Measurements from ENCODE around the gene NWD2. TPM values are rescaled to one million over a fixed set of nuclear protein-coding genes. Genes with fewer than 3 reads are reported as not detected.
A peak's percentile ranks its signal among the peaks of the same experiment; 100 is the strongest.
"Not testable (repeated sequence)": the region's sequence is repeated elsewhere in the genome, so short reads cannot be mapped to it uniquely, and the experiment has no call there.

NWD2 gene, protein sequence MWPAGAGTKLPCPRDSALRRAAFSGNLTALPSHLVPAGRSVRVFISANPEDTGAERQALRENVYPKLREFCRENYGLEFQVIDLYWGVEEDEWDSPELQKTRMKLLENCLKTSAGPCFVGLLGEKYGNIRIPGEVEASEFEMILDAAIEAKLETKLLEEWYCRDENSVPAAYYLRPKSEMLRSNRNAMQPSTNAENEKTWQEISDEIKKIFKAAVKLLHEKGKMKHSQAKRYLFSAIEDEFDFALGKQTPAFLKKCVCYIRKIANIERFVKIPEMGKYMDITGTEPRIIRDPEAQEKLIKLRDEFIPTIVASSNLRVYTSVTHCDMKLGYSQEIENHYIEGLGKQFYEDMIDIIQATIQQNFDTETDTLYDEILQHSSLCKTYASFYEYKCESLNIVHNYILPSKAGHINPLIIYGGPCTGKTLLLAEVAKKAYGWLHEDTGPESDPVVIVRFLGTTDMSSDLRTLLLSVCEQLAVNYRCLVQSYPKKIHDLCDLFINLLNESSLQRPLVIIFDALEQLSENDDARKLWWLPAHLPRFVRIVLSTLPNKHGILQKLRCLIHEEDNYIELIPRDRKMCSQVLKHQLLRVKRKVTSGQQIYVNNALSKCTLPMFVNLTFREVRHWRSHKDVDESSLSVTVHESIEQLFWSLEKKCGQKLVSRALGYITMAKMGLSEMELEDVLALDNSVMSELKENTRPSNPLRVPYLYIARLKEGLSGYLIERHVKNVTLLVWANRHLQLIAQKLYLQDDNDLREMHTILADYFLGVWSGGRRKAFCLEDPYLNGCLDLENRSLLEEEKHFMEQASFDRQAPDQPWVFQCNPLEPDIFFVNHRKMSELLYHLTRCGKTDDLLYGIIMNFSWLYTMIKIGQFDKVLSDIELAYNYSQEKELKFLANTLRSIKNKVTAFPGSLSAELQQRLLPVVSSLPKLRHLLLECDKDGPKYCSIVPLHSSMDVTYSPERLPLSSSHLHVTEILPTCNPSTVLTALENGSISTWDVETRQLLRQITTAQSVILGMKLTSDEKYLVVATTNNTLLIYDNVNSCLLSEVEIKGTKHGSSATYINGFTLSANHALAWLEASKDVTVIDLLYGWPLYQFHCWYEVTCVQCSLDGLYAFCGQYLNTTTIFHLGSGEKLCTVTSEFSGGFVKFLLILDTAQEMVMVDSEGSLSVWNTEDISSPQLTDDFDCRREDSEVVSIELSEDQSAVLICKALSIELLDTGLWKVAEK (N-terminal part only)
- under 1 TPM in 1 of 2 donors, not detected in 1; 0.17 TPM for total RNA-seq
- polyA plus RNA-seq, result not detected
- long read RNA-seq, donor 1, result 0 reads
- long read RNA-seq, donor 2, result 0 reads
- long read RNA-seq, donor 3, result 0 reads
- long read RNA-seq, donor 4, result 0 reads
- long read RNA-seq, donor 5, result 0 reads

DNA sequence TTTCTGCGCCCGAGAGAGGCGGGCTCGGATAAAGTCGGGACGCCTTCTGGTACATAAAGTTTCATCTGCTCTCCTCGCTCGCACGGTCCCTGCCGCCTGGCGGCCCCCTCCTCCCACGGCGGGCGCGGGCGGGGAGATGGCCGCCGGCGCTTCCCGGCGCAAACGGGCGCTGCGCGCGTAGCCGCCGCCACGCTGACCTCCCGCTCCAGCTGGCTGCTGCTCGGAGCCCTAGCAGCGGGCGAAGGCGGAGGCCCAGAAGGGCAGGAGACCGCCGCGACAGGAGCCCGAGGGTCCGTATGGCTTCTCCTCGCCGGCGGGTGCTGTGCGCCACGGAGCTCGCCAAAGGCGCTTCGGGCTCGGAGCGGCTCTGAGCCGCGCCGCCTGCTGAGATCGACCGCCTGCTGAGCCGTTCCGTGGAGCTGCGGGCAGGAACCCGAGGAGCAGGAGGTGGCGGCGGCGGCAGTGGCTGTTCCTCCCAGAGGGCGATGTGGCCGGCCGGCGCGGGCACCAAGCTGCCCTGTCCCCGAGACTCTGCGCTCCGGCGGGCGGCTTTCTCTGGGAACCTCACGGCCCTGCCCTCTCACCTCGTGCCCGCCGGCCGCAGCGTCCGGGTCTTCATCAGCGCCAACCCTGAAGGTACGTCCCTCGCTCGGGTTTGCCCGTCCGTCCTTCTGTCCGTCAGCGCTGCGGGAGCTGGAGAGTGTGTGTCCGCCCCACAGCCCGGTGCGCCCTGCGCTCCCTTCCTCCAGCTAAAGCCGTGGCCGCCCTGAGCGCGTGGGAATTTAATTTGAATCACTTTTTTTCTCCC lies at the start of gene NWD2:
NWD2 (plus strand) TSS at position 161 of the 808 bp plus-strand sequence; CDS start at position 486, 325 bp downstream.
- peaks cover 0 to 6% (median 0%) of the 10 kb centered on the region in 4 donors for H3K9me3 ChIP-seq (ENCODE audit: control insufficient read depth in 4 of 4, insufficient read depth in 3 of 4, low read length in 3 of 4)
- peaks cover 32 to 86% (median 71%) of the 10 kb centered on the region in 3 donors for H3K27me3 ChIP-seq (ENCODE audit: control insufficient read depth in 3 of 3, insufficient read depth in 3 of 3, low read length in 2 of 3)
- H3K36me3 ChIP-seq (ENCODE audit: control insufficient read depth in 4 of 4, insufficient read depth in 4 of 4, low read length in 4 of 4), result no peaks in the 10 kb centered on the region
- no peak within 1 kb of the TSS for H3K9ac ChIP-seq (ENCODE audit: insufficient read depth in 1 of 2, low read length in 2 of 2)
- H3K4me3 ChIP-seq, result no peak within 1 kb of the TSS
- no peak for TF ChIP-seq CTCF (IDR thresholded peaks at IDR 0.05; ENCODE audit: control extremely low read depth, extremely low read depth)
- DNase-seq, result peak; percentile 61 to 74 (median 74)
- ATAC-seq (ENCODE audit: insufficient read depth, low FRiP score), result no peak
- H3K4me1 ChIP-seq (ENCODE audit: control insufficient read depth in 5 of 5, insufficient read depth in 5 of 5, low read length in 5 of 5), result peaks cover 0 to 23% (median 0%) of the 10 kb centered on the region in 5 donors
- WGBS, 2 donors, result 1% methylated on average over 65 to 95 of the region's 95 CpGs
- H3K27ac ChIP-seq (ENCODE audit: low read depth in 1 of 2, low read length in 1 of 2), result no peak within 1 kb of the TSS

GRCh38 chr4:37197899-37198298 lies 46.6 kb upstream of the NWD2 start:
- H3K27me3 ChIP-seq (ENCODE audit: control insufficient read depth in 3 of 3, insufficient read depth in 3 of 3, low read length in 2 of 3), result no peaks in the 10 kb centered on the region
- H3K4me1 ChIP-seq (ENCODE audit: control insufficient read depth in 5 of 5, insufficient read depth in 5 of 5, low read length in 5 of 5), result peaks cover 0 to 3% (median 0%) of the 10 kb centered on the region in 5 donors
- H3K36me3 ChIP-seq (ENCODE audit: control insufficient read depth in 4 of 4, insufficient read depth in 4 of 4, low read length in 4 of 4), result no peaks in the 10 kb centered on the region
- DNase-seq (no peak), ATAC-seq (ENCODE audit: insufficient read depth, low FRiP score) (no peak)
- H3K9ac ChIP-seq (ENCODE audit: insufficient read depth in 1 of 2, low read length in 2 of 2), result no peak overlapping the region
- H3K9me3 ChIP-seq (ENCODE audit: control insufficient read depth in 4 of 4, insufficient read depth in 3 of 4, low read length in 3 of 4), result no peaks in the 10 kb centered on the region
- no peak for TF ChIP-seq CTCF (IDR thresholded peaks at IDR 0.05; ENCODE audit: control extremely low read depth, extremely low read depth)
- H3K27ac ChIP-seq (ENCODE audit: low read depth in 1 of 2, low read length in 1 of 2), result no peak overlapping the region
- no peak overlapping the region for H3K4me3 ChIP-seq
- WGBS, 2 donors, result 71 to 81% methylated on average over 3 of the region's 3 CpGs

DNA sequence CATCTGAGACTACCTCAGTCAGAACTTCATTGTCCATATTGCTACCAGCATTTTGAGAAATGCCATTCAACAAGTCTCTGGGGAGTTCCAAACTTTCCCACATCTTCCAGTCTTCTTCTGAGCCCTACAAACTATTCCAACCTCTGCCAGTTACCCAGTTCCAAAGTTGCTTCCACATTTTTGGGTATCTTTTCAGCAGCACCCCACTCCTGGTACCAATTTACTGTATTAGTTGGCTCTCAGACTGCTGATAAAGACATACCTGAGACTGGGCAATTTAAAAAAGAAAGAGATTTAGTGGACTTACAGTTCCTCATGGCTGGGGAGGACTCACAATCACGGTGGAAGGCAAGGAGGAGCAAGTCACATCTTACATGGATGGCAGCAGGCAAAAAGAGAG lies 39.8 kb upstream of the NWD2 start:
- not testable (repeated sequence) for H3K9ac ChIP-seq (ENCODE audit: insufficient read depth in 1 of 2, low read length in 2 of 2); H3K36me3 ChIP-seq (ENCODE audit: control insufficient read depth in 4 of 4, insufficient read depth in 4 of 4, low read length in 4 of 4); H3K27ac ChIP-seq (ENCODE audit: low read depth in 1 of 2, low read length in 1 of 2); H3K9me3 ChIP-seq (ENCODE audit: control insufficient read depth in 4 of 4, insufficient read depth in 3 of 4, low read length in 3 of 4); H3K27me3 ChIP-seq (ENCODE audit: control insufficient read depth in 3 of 3, insufficient read depth in 3 of 3, low read length in 2 of 3); H3K4me1 ChIP-seq (ENCODE audit: control insufficient read depth in 5 of 5, insufficient read depth in 5 of 5, low read length in 5 of 5); H3K4me3 ChIP-seq; DNase-seq; ATAC-seq (ENCODE audit: insufficient read depth, low FRiP score)
- 81 to 92% methylated on average over 1 of the region's 1 CpG for WGBS, 2 donors
